ENCODE results near the gene TPMT. TPM values are rescaled to one million over a fixed set of nuclear protein-coding genes. Genes with fewer than 3 reads are reported as not detected.

TPMT gene
- total RNA-seq, 4 donors from 2014 or later: 3.8 to 9.3 (median 5.4) TPM

DNA sequence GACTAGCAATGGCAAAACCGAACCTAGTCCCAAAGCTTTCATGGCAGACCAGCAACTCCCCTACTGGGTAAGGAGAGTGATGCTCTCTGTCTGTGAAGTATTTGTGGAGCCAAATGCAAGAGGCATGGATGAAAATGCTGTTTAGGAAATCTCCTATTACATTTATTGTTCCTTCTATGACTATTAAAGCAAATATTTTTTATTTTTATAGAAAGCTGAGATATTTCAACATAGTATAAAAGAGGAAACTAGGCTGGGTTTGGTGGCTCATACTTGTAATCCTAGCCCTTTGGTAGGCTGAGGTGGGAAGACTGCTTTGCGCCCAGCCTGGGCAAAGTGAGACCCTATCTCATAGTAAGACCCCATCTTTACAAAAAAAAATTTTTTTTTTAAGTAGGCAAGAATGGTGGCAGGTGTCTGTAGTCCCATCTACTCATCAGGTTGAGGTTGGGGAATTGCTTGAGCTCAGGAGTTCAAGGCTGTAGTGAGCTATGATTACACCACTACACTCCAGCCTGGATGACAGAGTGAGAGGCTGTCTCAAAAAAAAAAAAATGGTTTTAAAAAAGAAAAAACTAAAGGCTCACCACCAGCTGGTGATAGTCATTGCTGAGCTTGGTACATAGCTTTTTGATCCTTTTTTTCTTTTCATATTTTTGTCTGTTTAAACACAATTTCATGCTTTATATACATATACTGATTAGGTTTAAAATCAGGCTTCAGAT lies 11.6 kb upstream of the TPMT start:
- no peak overlapping the region for H3K4me3 ChIP-seq
- no peaks in the 10 kb centered on the region for H3K27me3 ChIP-seq
- TF ChIP-seq EP300 (IDR thresholded peaks at IDR 0.05) (no peak), POLR2A (IDR thresholded peaks at IDR 0.05) (no peak)
- TF ChIP-seq, protein P1, sequence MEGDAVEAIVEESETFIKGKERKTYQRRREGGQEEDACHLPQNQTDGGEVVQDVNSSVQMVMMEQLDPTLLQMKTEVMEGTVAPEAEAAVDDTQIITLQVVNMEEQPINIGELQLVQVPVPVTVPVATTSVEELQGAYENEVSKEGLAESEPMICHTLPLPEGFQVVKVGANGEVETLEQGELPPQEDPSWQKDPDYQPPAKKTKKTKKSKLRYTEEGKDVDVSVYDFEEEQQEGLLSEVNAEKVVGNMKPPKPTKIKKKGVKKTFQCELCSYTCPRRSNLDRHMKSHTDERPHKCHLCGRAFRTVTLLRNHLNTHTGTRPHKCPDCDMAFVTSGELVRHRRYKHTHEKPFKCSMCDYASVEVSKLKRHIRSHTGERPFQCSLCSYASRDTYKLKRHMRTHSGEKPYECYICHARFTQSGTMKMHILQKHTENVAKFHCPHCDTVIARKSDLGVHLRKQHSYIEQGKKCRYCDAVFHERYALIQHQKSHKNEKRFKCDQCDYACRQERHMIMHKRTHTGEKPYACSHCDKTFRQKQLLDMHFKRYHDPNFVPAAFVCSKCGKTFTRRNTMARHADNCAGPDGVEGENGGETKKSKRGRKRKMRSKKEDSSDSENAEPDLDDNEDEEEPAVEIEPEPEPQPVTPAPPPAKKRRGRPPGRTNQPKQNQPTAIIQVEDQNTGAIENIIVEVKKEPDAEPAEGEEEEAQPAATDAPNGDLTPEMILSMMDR (IDR thresholded peaks at IDR 0.05): no peak
- peaks cover 0 to 11% (median 0%) of the 10 kb centered on the region in 4 donors for H3K9me3 ChIP-seq
- H3K27ac ChIP-seq: no peak overlapping the region
- no peaks in the 10 kb centered on the region for H3K4me1 ChIP-seq
- DNase-seq (ENCODE audit: low spot score in 2 of 2): no peak
- peaks cover 0 to 96% (median 0%) of the 10 kb centered on the region in 3 donors for H3K36me3 ChIP-seq
- WGBS, 2 donors: 95 to 97% methylated on average over 2 of the region's 2 CpGs

GRCh38 chr6:18165751-18166150 lies 10.9 kb upstream of the TPMT start:
- DNase-seq (ENCODE audit: low spot score in 2 of 2): no peak
- TF ChIP-seq EP300 (IDR thresholded peaks at IDR 0.05) (no peak), POLR2A (IDR thresholded peaks at IDR 0.05) (no peak)
- TF ChIP-seq, protein P1 (IDR thresholded peaks at IDR 0.05): no peak
- 94 to 96% methylated on average over 4 of the region's 4 CpGs for WGBS, 2 donors
- H3K36me3 ChIP-seq: peaks cover 0 to 98% (median 2%) of the 10 kb centered on the region in 3 donors
- H3K4me3 ChIP-seq: no peak overlapping the region
- H3K27me3 ChIP-seq: no peaks in the 10 kb centered on the region
- H3K27ac ChIP-seq: no peak overlapping the region
- H3K9me3 ChIP-seq: peaks cover 0 to 11% (median 0%) of the 10 kb centered on the region in 4 donors
- H3K4me1 ChIP-seq: no peaks in the 10 kb centered on the region

DNA sequence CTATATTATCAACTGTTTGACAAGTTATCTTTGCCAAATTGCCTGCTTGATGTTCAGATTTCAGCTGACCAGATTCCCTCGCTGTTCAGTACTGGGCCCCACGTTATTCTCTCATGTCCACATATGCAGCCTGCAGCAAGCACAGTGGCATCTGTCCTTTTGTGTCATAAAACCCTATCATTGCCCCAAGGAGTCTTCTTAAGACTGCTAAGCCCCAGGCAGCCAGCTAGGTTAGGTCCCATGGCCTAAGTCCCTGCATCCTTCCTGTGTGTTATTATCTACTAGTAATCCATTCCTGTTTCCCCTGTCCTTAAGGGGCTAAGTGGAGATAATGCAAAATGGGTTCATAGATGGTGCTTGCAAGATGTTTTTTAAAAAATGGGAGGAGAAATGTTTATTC lies 7.5 kb upstream of the TPMT start:
- DNase-seq (ENCODE audit: low spot score in 2 of 2): no peak
- H3K27me3 ChIP-seq: no peaks in the 10 kb centered on the region
- 81 to 91% methylated on average over 2 of the region's 2 CpGs for WGBS, 2 donors
- peaks cover 0 to 79% (median 3%) of the 10 kb centered on the region in 3 donors for H3K36me3 ChIP-seq
- H3K4me1 ChIP-seq: no peaks in the 10 kb centered on the region
- TF ChIP-seq POLR2A (IDR thresholded peaks at IDR 0.05): no peak
- TF ChIP-seq EP300 (IDR thresholded peaks at IDR 0.05): no peak
- TF ChIP-seq, protein P1 (IDR thresholded peaks at IDR 0.05): no peak
- no peak overlapping the region for H3K4me3 ChIP-seq
- no peaks in the 10 kb centered on the region for H3K9me3 ChIP-seq
- no peak overlapping the region for H3K27ac ChIP-seq

GRCh38 chr6:18161431-18161830 lies 6.6 kb upstream of the TPMT start:
- DNase-seq (ENCODE audit: low spot score in 2 of 2): no peak
- Histone ChIP-seq H3K4me1 (peaks cover 0 to 2% (median under 1%) of the 10 kb centered on the region in 4 donors), H3K27ac (no peak overlapping the region), H3K9me3 (no peaks in the 10 kb centered on the region), H3K36me3 (peaks cover 0 to 70% (median 3%) of the 10 kb centered on the region in 3 donors), H3K27me3 (no peaks in the 10 kb centered on the region), H3K4me3 (no peak overlapping the region)
- WGBS, 2 donors: 85 to 93% methylated on average over 2 of the region's 2 CpGs
- TF ChIP-seq EP300 (IDR thresholded peaks at IDR 0.05): no peak
- TF ChIP-seq, protein P1 (IDR thresholded peaks at IDR 0.05): no peak

- WGBS, 2 donors: 88 to 100% methylated on average over 1 of the region's 1 CpG
- Histone ChIP-seq H3K4me3 (no peak overlapping the region), H3K36me3 (peaks cover 0 to 64% (median 3%) of the 10 kb centered on the region in 3 donors)
These were observed 6.0 kb upstream of the TPMT start for GRCh38 chr6:18160911-18161310.

More at GRCh38 chr6:18160911-18161310, 6.0 kb upstream of the TPMT start:
- H3K9me3 ChIP-seq: no peaks in the 10 kb centered on the region
- no peak for TF ChIP-seq EP300 (IDR thresholded peaks at IDR 0.05)
- TF ChIP-seq, protein P1 (IDR thresholded peaks at IDR 0.05): no peak
- no peak for TF ChIP-seq POLR2A (IDR thresholded peaks at IDR 0.05)
- DNase-seq (ENCODE audit: low spot score in 2 of 2): no peak
- H3K27me3 ChIP-seq: no peaks in the 10 kb centered on the region
- no peak overlapping the region for H3K27ac ChIP-seq
- H3K4me1 ChIP-seq: peaks cover 0 to 7% (median 4%) of the 10 kb centered on the region in 4 donors
